GM12801 (cell line): ENCODE results near the gene PHIP.

Experiments
- TF ChIP-seq, protein P1 (sequence below): IDR thresholded peaks from one replicate; pipeline ENCODE4 v1.5.1; 2011; ENCODE audit warnings: control low read depth; ENCODE audit not compliant: insufficient read length; ENCODE audit errors: extremely low read depth

The PHIP gene

DNA sequence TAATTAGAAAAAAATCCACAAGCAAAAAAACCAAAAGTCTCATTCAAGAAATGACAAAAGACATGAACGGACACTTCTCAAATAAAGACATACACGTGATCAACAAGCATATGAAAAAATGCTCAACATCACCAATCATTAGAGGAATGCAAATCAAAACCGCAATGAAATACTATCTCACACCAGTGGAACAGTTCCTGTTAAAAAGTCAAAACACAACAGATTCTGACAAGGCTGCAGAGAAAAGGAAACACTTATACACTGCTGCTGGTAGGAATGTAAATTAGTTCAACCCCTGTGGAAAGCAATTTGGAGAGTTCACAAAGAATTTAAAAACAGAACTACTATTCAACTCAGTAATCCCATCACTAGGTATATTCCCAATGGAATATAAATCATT is 152.7 kb downstream of the PHIP start:
- TF ChIP-seq, protein P1, sequence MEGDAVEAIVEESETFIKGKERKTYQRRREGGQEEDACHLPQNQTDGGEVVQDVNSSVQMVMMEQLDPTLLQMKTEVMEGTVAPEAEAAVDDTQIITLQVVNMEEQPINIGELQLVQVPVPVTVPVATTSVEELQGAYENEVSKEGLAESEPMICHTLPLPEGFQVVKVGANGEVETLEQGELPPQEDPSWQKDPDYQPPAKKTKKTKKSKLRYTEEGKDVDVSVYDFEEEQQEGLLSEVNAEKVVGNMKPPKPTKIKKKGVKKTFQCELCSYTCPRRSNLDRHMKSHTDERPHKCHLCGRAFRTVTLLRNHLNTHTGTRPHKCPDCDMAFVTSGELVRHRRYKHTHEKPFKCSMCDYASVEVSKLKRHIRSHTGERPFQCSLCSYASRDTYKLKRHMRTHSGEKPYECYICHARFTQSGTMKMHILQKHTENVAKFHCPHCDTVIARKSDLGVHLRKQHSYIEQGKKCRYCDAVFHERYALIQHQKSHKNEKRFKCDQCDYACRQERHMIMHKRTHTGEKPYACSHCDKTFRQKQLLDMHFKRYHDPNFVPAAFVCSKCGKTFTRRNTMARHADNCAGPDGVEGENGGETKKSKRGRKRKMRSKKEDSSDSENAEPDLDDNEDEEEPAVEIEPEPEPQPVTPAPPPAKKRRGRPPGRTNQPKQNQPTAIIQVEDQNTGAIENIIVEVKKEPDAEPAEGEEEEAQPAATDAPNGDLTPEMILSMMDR = no peak

DNA sequence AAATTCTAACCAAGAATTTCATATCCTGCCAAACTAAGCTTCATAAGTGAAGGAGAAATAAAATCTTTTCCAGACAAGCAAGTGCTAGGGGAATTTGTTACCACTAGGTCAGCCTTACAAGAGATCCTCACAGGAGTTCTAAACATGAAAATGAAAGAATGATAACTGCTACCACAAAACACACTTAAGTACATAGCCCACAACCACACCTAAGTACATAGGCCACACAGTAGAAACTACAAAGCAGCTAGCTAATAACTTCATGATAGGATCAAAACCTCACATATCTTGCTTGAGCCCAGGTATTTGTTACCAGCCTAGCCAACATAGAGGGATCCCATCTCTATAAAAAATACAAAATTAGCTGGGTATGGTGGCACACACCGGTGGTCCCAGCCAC is 160.3 kb downstream of the PHIP start:
- TF ChIP-seq, protein P1 = no peak

- TF ChIP-seq, protein P1 = no peak
Observed at GRCh38 chr6:78916411-78916810, 161.6 kb downstream of the PHIP start.

- TF ChIP-seq, protein P1 = no peak
Observed at GRCh38 chr6:78911218-78911940, 166.7 kb downstream of the PHIP start.

DNA sequence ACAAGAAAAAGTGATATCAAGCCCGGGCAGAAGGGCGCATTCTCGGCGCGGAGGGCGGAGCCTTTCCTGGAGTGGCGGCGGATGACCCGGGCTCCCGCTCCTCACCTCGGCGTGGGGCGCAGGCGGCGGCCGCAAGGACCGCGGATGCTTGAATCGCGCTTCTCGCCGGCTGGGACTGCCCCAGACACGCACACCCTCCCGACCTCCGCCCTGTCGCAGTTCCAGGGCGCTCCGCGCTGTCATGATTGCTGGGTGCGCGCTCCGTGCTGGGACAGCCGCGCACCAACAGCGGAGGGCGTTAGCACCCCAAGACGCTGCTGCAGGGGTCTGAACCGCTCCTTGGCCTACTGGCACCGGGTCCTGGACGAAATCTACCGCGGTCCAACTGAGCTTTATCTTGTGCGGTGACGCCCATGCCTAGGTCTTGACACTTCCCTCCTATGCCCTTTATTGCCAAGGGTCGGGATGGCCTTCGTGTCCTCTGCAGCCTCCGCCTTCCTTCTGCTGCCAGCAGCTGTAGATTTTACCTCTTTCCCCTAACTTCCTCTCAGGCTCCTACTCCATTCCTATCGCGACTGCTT is 167.4 kb downstream of the PHIP start:
- TF ChIP-seq, protein P1 = no peak

- TF ChIP-seq, protein P1 = no peak
Observed at GRCh38 chr6:78910010-78910409, 168.0 kb downstream of the PHIP start.

DNA sequence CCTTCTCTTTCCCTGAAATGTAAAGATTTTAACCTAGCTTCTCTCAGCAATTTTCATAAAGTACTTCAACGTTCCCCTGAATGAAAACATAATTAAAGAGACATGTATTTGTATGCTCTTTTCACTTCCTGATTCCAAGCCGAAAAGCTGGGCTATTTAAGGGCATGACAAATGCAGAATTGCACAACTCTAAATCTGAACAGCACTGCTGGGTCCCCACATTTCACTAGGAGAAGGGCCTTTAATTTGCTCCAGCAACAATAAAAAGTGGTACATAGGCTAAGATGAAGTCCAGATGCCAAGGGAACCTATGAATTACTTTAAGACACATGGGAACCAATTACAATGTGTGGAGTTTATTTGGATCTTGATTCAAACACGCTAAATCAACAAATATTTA is 168.7 kb downstream of the PHIP start:
- TF ChIP-seq, protein P1 = no peak
